ENCODE results near the gene S1PR3. TPM values are rescaled to one million over a fixed set of nuclear protein-coding genes. Genes with fewer than 3 reads are reported as not detected.

Gene S1PR3
- polyA plus RNA-seq, 4 donors, result 53.9 to 68.3 (median 62.4) TPM

- DNase-seq (ENCODE audit: low read depth in 4 of 4, low spot score in 3 of 4), result no peak
Measured at GRCh38 chr9:89006267-89006666, 15.0 kb downstream of the S1PR3 start.

GRCh38 chr9:89006996-89007967 is 16.0 kb downstream of the S1PR3 start:
- DNase-seq (ENCODE audit: low read depth in 4 of 4, low spot score in 3 of 4), result no peak

GRCh38 chr9:89008055-89008743 is 16.9 kb downstream of the S1PR3 start:
- no peak for DNase-seq (ENCODE audit: low read depth in 4 of 4, low spot score in 3 of 4)

- DNase-seq (ENCODE audit: low read depth in 4 of 4, low spot score in 3 of 4), result no peak
Measured at GRCh38 chr9:89008744-89009545, 17.7 kb downstream of the S1PR3 start.

- DNase-seq (ENCODE audit: low read depth in 4 of 4, low spot score in 3 of 4), result no peak
Measured at GRCh38 chr9:89009546-89009840, 18.2 kb downstream of the S1PR3 start.

GRCh38 chr9:89010056-89010455 is 18.8 kb downstream of the S1PR3 start:
- DNase-seq (ENCODE audit: low read depth in 4 of 4, low spot score in 3 of 4), result no peak

GRCh38 chr9:89010526-89011111 is 19.4 kb downstream of the S1PR3 start:
- DNase-seq (ENCODE audit: low read depth in 4 of 4, low spot score in 3 of 4), result no peak

GRCh38 chr9:89011683-89012082 is 20.4 kb downstream of the S1PR3 start:
- no peak for DNase-seq (ENCODE audit: low read depth in 4 of 4, low spot score in 3 of 4)

GRCh38 chr9:89012294-89013042 is 21.2 kb downstream of the S1PR3 start:
- no peak for DNase-seq (ENCODE audit: low read depth in 4 of 4, low spot score in 3 of 4)

GRCh38 chr9:89013660-89014059 is 22.4 kb downstream of the S1PR3 start:
- no peak for DNase-seq (ENCODE audit: low read depth in 4 of 4, low spot score in 3 of 4)

GRCh38 chr9:89014153-89014552 is 22.9 kb downstream of the S1PR3 start:
- DNase-seq (ENCODE audit: low read depth in 4 of 4, low spot score in 3 of 4), result no peak

- DNase-seq (ENCODE audit: low read depth in 4 of 4, low spot score in 3 of 4), result no peak
Measured at GRCh38 chr9:89015336-89015735, 24.1 kb downstream of the S1PR3 start.

- DNase-seq (ENCODE audit: low read depth in 4 of 4, low spot score in 3 of 4), result no peak
Measured at GRCh38 chr9:89020754-89021153, 29.5 kb downstream of the S1PR3 start.

- DNase-seq (ENCODE audit: low read depth in 4 of 4, low spot score in 3 of 4), result no peak
Measured at GRCh38 chr9:89021154-89021803, 30.0 kb downstream of the S1PR3 start.

- DNase-seq (ENCODE audit: low read depth in 4 of 4, low spot score in 3 of 4), result peak in 1 of 4 donors; percentile 16
Measured at GRCh38 chr9:89022001-89022759, 30.9 kb downstream of the S1PR3 start.

GRCh38 chr9:89022902-89023301 is 31.6 kb downstream of the S1PR3 start:
- DNase-seq (ENCODE audit: low read depth in 4 of 4, low spot score in 3 of 4), result no peak

GRCh38 chr9:89023740-89024139 is 32.5 kb downstream of the S1PR3 start:
- DNase-seq (ENCODE audit: low read depth in 4 of 4, low spot score in 3 of 4), result no peak

- no peak for DNase-seq (ENCODE audit: low read depth in 4 of 4, low spot score in 3 of 4)
Measured at GRCh38 chr9:89024727-89025126, 33.5 kb downstream of the S1PR3 start.

- DNase-seq (ENCODE audit: low read depth in 4 of 4, low spot score in 3 of 4), result no peak
Measured at GRCh38 chr9:89025553-89025952, 34.3 kb downstream of the S1PR3 start.
